Measurements from ENCODE around the gene ONECUT3. TPM values are rescaled to one million over a fixed set of nuclear protein-coding genes. Genes with fewer than 3 reads are reported as not detected.
A peak's percentile ranks its signal among the peaks of the same experiment; 100 is the strongest.

The ONECUT3 gene
- total and polyA plus RNA-seq, 9 of the 15 experiments (the other 6 are each of a cell fraction or from before 2014, with no cell fraction given) = not detected

- H3K9ac ChIP-seq (ENCODE audit: insufficient read depth in 1 of 2, low read depth in 2 of 2, low read length in 2 of 2) = peak overlapping the region in 1 of 2 experiments; percentile 6; a peak in 1 of 4 replicates
- H3K79me2 ChIP-seq (ENCODE audit: control insufficient read depth, insufficient read depth, low read length) = peaks cover 5% of the 10 kb centered on the region; the same call in 1 of the 3 replicates
- H3K4me1 ChIP-seq (replicated peaks in 1 of 2; ENCODE audit: control insufficient read depth in 2 of 2, insufficient read depth in 2 of 2, low read length in 2 of 2) = peaks cover 6 to 64% of the 10 kb centered on the region in 2 experiments; a peak in 3 of 5 replicates
- in situ Hi-C loops (cut with MboI) = no loop called here
- no peaks in the 10 kb centered on the region for H3K27me3 ChIP-seq (ENCODE audit: control insufficient read depth in 2 of 2, insufficient read depth in 2 of 2, low read length in 2 of 2)
- H4K20me1 ChIP-seq (replicated peaks; ENCODE audit: control insufficient read depth, insufficient read depth, low read length) = no peaks in the 10 kb centered on the region
- no peak overlapping the region for H2AFZ ChIP-seq (ENCODE audit: low read depth, low read length)
- TF ChIP-seq POLR2G (IDR thresholded peaks at IDR 0.05; ENCODE audit: low read depth, low read length) (no peak), ZFP36 (IDR thresholded peaks at IDR 0.05; ENCODE audit: low read depth, low read length, partially characterized antibody) (peak; percentile 69)
- no peaks in the 10 kb centered on the region; the same call in 1 of the 2 replicates for H3K9me3 ChIP-seq (replicated peaks; ENCODE audit: control insufficient read depth, insufficient read depth, low read depth, low read length)
- no peak overlapping the region for H3K4me2 ChIP-seq (ENCODE audit: insufficient read depth, low read length)
- 81% methylated on average over 29 of the region's 30 CpGs for WGBS (ENCODE audit: insufficient coverage, low coverage, missing lambda C conversion rate)
- intact Hi-C loops (cut with micrococcal nuclease) = no loop called here
- DNase-seq (ENCODE audit: extremely low read depth in 1 of 4, low spot score in 3 of 4) (no peak), FAIRE-seq (no peak), ATAC-seq (no peak)
- H3K9me1 ChIP-seq (ENCODE audit: control insufficient read depth, insufficient read depth, low read length) = no peaks in the 10 kb centered on the region
- CTCF ChIA-PET (ENCODE audit: low intra/inter-chr PET ratio) = no interaction called here
- H3K4me3 ChIP-seq = no peak overlapping the region
- H3K36me3 ChIP-seq (ENCODE audit: control insufficient read depth, insufficient read depth, low read length) = 0 out of 3 replicates have a peak, but pooled peaks cover 3% of the 10 kb centered on the region
- POLR2A ChIA-PET = interaction anchor here (0.7 kb wide), 1 partner anchor 88 kb away, joined by 5 read pairs; no protein-coding TSS in a partner anchor
- H3K27ac ChIP-seq (ENCODE audit: extremely low read depth, low read depth, low read length) = no peak overlapping the region
- BruUV-seq (replicated peaks) = no TSS peak
Measured at GRCh38 chr19:1807695-1808394, 54.5 kb downstream of the ONECUT3 start.

DNA sequence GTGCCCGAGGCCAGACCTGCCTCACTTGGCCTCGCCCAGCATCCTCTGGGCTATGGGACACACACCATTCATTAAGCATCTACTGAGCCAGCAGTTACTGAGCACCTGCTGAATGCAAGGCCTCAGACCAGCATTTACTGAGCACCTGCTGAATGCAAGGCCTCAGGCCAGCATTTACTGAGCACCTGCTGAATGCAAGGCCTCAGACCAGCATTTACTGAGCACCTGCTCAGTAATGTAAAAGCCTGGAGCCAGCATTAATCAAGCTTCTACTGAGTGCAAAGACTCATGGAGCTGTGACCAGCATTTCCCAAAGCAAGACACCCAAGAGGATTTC lies 55.1 kb downstream of the ONECUT3 start:
- FAIRE-seq = no peak
- TF ChIP-seq ELF2 (CRISPR knock-in tag; IDR thresholded peaks at IDR 0.05) (no peak), ZKSCAN8 (CRISPR knock-in tag; IDR thresholded peaks at IDR 0.05) (peak; percentile 98)

More for the DNA sequence above, 55.1 kb downstream of the ONECUT3 start:
- Histone ChIP-seq H3K9me1 (ENCODE audit: control insufficient read depth, insufficient read depth, low read length) (no peaks in the 10 kb centered on the region), H3K4me1 (replicated peaks in 1 of 2; ENCODE audit: control insufficient read depth in 2 of 2, insufficient read depth in 2 of 2, low read length in 2 of 2) (peaks cover 6 to 69% of the 10 kb centered on the region in 2 experiments; a peak in 3 of 5 replicates), H3K27me3 (ENCODE audit: control insufficient read depth in 2 of 2, insufficient read depth in 2 of 2, low read length in 2 of 2) (no peaks in the 10 kb centered on the region), H3K9ac (ENCODE audit: insufficient read depth in 1 of 2, low read depth in 2 of 2, low read length in 2 of 2) (no peak overlapping the region), H4K20me1 (replicated peaks; ENCODE audit: control insufficient read depth, insufficient read depth, low read length) (no peaks in the 10 kb centered on the region), H3K4me2 (ENCODE audit: insufficient read depth, low read length) (no peak overlapping the region), H3K36me3 (ENCODE audit: control insufficient read depth, insufficient read depth, low read length) (0 out of 3 replicates have a peak, but pooled peaks cover 3% of the 10 kb centered on the region), H3K79me2 (ENCODE audit: control insufficient read depth, insufficient read depth, low read length) (peaks cover 5% of the 10 kb centered on the region; the same call in 1 of the 3 replicates), H3K4me3 (no peak overlapping the region), H3K9me3 (replicated peaks; ENCODE audit: control insufficient read depth, insufficient read depth, low read depth, low read length) (no peaks in the 10 kb centered on the region; the same call in 1 of the 2 replicates), H2AFZ (ENCODE audit: low read depth, low read length) (no peak overlapping the region), H3K27ac (ENCODE audit: extremely low read depth, low read depth, low read length) (no peak overlapping the region)
- 80% methylated on average over 1 of the region's 2 CpGs for WGBS (ENCODE audit: insufficient coverage, low coverage, missing lambda C conversion rate)
- CTCF ChIA-PET (ENCODE audit: low intra/inter-chr PET ratio) = no interaction called here
- no peak for DNase-seq (ENCODE audit: extremely low read depth in 1 of 4, low spot score in 3 of 4)
- in situ Hi-C loops (cut with MboI) (no loop called here), intact Hi-C loops (cut with micrococcal nuclease) (no loop called here)
- no TSS peak for BruUV-seq (replicated peaks)
- POLR2A ChIA-PET = interaction anchor here (0.7 kb wide), 1 partner anchor 12 kb away, joined by 3 read pairs; no protein-coding TSS in a partner anchor
- ATAC-seq = no peak
